Activated CD4-positive, alpha-beta T cell treated with anti-CD3 and anti-CD28 coated beads, Interleukin-2, amount 50 U/mL, for 24 hours (primary cell): ENCODE data around the gene C1orf167.
A peak's percentile ranks its signal among the peaks of the same experiment; 100 is the strongest.

ENCODE experiments used
- DNase-seq, 2 donors: peaks; one replicate each; pipeline ENCODE4 v3.0.0-alpha.2; 2020; ENCODE audit warnings: low read depth in 1 of 2, low spot score in 1 of 2

C1orf167 gene

DNA sequence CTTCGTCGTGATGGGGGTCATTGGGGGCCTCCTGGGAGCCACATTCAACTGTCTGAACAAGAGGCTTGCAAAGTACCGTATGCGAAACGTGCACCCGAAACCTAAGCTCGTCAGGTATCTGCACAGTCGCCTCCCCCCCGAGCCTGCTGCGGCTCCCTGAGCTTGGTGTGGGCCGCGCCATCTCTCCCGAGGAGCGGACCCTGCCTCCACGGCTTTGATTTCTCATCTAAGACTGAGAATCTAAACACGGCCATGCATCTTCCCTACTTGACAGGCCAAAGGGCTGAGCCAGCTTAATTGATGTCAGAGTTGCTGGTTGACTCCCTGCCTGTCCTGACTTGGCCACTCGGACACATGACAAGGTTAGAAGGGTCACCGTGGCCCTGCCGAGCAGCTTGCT, 66.5 kb downstream of the C1orf167 start:
- no peak for DNase-seq

DNA sequence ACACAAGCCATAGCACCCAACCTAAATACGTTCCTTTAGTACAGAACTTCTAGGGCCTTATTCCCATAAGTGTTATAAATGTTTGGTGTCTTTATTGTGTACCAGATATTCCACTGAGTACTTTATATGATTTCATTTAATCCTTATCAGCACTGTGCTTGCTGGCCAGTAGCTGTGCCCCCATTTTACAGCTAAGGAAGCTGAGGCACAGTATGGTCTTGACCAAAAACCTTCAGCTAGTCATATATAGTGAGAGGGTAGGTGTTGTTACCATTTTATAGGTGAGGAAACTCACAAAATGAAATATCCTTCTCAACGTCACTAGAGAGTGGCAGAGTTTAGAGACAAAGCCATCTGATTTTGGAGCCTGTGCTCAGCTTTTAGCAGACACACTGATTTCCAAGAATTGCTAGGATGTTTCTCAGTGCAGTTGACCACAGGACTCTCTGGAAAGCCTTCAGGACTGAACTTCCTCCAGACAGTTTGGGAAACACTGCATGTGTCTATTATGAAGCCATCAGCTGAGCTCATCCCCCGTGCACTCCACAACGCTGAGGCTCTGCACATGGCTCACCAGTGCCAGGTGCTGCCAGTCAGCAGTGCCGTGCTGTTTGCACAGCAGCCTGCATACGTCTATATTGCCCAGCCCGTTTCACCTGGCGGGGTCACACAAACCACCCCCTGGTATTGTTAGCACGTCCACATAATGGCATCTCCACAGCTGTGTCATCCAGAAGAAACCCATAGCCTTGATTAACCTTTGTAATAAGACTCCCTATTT, 70.1 kb downstream of the C1orf167 start:
- DNase-seq, result no peak

DNA sequence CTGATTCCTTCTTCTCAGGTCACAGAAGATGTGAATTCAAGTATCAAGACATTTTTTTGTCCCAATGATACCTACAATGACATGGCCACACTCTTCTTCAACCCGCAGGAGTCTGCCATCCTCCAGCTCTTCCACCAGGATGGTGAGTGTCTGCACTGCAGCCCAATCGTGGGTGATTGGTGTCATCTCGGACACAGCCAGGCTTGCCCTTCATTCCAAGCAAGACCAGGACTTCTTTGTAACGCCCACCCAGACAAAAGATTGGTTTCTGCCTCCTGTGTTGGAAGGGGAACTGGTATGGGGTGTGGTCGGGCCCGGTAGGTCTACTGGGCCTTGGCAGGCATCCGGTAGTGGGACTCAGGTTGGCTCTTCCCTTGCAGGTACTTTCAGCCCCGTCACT, 71.5 kb downstream of the C1orf167 start:
- DNase-seq, result no peak

DNA sequence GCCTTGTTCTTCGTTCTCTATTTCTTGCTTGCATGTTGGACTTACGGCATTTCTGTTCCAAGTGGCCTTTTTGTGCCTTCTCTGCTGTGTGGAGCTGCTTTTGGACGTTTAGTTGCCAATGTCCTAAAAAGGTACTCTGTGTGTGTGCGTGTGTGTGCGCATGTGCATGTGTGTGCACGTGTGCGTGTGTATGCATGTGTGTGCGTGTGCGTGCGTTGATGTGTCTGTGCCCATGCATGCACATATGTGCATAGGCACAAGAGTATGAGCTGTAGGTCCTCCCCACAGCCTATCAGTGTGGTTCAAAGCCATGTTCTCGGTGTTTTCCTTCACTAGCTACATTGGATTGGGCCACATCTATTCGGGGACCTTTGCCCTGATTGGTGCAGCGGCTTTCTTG, 71.9 kb downstream of the C1orf167 start:
- DNase-seq, result no peak

DNA sequence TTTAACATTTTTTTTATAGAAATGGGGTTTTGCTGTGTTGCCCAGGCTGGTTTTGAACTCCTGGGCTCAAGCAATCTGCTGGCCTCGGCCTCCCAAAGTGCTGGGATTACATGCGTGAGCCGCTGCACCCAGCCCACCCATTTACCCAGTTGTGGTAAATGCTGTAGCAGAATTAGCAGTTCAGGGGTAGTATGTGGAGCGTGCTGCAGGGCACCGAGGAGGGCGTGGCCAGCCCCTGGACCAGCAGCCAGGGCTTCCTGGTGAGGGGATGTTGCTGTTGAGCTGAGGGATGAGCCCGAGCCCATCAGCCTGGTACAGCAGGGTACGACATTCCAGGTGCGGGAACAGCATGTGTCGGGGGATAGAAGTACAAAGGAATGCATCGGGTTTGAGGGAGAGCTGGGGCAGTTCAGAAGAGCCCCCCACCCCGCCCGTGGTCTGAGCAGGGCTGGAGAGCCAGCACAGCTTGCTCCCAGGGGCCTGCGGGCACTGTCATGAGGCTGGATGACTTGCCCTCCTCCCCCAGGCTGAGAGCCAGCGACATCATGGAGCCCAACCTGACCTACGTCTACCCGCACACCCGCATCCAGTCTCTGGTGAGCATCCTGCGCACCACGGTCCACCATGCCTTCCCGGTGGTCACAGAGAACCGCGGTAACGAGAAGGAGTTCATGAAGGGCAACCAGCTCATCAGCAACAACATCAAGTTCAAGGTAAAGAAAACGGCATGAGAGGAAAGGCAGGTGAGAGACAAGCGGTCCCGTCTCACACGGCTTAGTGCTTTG, 73.6 kb downstream of the C1orf167 start:
- DNase-seq, result no peak

DNA sequence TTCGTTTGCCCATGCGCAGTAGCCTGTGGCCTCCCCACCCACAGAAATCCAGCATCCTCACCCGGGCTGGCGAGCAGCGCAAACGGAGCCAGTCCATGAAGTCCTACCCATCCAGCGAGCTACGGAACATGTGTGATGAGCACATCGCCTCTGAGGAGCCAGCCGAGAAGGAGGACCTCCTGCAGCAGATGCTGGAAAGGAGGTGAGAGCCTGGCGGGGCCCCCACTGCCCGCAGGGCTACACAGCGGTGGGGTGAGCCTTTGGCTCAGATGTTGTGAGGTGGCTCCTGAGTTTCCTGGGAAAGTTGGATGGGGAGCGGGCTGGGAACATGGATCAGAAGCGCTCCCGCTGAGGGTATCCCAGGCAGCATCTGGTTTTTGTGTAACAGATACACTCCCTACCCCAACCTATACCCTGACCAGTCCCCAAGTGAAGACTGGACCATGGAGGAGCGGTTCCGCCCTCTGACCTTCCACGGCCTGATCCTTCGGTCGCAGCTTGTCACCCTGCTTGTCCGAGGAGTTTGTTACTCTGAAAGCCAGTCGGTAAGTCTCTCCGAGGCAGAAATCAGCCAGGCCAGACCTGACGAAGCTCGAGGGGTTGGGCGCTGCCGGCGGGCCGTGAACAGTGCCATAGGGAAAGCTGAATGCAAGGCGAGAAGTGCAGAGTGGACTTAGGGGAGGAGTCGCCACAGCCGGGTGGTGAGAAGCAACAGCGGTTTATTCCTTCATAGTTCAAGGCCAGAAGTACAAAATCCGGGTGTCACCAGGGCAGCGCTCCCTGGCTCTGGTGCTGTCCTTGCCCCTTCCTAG, 75.2 kb downstream of the C1orf167 start:
- no peak for DNase-seq

DNA sequence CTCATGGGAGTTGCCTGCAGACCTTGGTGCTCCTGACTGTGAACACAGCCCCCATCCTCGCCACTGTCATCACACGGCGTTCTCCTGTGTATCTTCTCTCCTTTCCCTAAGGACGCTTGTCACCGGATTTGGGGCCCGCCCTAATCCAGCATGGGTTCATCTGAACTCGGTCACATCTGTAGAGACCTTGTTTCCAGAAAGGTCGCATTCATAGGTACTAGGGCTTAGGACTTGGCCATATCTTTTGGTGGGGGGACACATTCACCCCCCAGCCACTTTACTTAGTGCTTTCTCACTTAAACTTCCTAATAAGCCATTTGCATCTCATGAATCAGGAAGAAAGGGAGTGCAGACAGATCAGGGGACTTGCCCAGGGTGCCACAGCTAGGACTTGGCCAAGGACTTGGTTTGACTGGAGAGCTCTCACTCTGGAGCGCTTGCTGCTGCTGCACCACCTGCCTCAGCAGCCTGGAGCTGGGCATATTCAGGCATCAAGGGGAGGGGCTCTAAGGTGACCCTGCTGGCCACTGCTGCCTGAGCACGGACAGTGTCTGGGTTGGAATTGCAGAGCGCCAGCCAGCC, 75.9 kb downstream of the C1orf167 start:
- no peak for DNase-seq

DNA sequence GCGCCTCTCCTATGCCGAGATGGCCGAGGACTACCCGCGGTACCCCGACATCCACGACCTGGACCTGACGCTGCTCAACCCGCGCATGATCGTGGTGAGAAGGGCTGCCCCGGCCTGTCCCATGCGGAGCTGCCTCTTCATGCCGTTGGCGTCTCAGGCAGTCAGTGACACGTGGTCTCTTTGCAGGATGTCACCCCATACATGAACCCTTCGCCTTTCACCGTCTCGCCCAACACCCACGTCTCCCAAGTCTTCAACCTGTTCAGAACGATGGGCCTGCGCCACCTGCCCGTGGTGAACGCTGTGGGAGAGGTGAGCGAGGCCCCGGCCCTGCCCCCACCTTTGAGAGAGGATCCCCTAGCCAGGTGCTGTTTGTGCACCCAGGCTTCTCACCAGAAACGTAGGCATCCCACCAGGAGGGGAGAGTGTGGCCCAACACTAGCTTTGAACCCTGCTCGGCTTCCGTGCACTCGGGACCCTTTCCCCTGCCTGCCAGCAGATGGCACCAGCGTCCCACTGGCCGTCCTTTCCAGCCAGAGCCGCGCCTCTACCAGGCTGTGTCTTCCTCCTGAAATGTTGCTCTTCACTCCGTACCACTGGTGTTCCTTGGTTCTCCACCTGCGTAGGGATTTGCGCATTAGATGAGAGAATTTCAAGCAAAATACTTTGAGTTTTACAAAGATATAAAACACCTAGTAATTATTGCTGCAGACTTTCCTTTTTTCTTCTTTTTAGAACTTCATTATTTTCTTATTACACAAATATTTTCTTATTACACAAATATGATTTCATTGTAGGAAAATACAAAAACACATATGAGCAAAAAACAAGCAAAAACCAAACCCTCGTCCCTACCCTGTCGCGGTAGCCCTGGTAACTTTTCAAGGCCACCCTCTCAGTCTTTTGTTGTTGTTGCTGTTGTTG, 76.6 kb downstream of the C1orf167 start:
- DNase-seq, result peak; percentile 61 to 65
